Stomach smooth muscle (tissue), 2 donors: ENCODE data around the gene CPNE8.

ENCODE experiments used
- H3K27ac ChIP-seq: one replicate; pipeline ENCODE4 v1.7.0; 2013; ENCODE audit warnings: mild to moderate bottlenecking, low read length, inconsistent platforms
- H3K27me3 ChIP-seq, 2 donors: one replicate each; pipeline ENCODE4 v1.7.0; 2013; ENCODE audit warnings: low read length in 2 of 2; ENCODE audit not compliant: insufficient read depth in 2 of 2, control insufficient read depth in 1 of 2
- H3K36me3 ChIP-seq, 2 donors: one replicate each; pipeline ENCODE4 v1.7.0; 2013; ENCODE audit warnings: low read length in 2 of 2; ENCODE audit not compliant: control insufficient read depth in 2 of 2, insufficient read depth in 2 of 2
- H3K4me1 ChIP-seq: one replicate; pipeline ENCODE4 v1.7.0; 2013; ENCODE audit warnings: low read length; ENCODE audit not compliant: control insufficient read depth, insufficient read depth
- H3K4me3 ChIP-seq, 2 donors: one replicate each; pipeline ENCODE4 v1.7.0; 2013; ENCODE audit warnings: low read length in 2 of 2
- H3K9ac ChIP-seq, 2 donors: one replicate each; pipeline ENCODE4 v1.7.0; 2013; ENCODE audit warnings: low read length in 2 of 2, mild to moderate bottlenecking in 1 of 2
- H3K9me3 ChIP-seq, 2 donors: one replicate each; pipeline ENCODE4 v1.7.0; 2013; ENCODE audit warnings: low read length in 2 of 2; ENCODE audit not compliant: control insufficient read depth in 2 of 2
- donor health status: healthy.
- donor health status: Pancreatic carcinoma.

The CPNE8 gene

GRCh38 chr12:38878333-38878705 is 27.1 kb downstream of the CPNE8 start:
- Histone ChIP-seq H3K9ac (no peak overlapping the region), H3K36me3 (no peaks in the 10 kb centered on the region), H3K27ac (no peak overlapping the region), H3K4me1 (no peaks in the 10 kb centered on the region), H3K9me3 (peaks cover 0 to 4% of the 10 kb centered on the region in 2 donors), H3K4me3 (no peak overlapping the region), H3K27me3 (no peaks in the 10 kb centered on the region)

DNA sequence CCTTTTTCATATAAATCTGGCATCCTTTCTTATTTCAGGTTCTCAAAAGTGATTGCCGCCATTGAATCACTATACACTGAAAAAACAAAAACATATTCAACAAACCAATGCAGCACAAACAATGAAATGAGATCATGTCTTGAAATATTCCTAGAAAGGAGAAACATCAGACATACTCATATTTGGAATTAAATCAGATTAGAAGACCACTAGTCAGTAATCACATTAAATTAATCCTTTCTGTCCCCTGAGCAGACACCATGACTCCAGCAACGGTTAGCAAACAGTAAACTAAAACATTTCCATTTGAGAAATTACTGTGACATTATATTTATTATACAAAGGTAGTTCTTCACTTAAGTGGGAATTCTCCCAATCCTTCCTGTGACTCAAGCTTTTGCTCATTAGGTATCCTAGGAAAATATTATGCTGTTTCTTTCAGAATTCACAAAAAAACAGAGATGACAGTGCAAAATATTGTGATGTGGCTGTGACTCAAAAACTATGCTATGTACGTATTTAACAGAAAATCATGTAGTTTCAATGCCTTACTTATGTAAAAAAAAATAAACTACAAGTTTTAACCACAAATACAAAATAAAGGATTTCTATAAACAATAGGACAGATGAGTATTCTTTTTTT is 29.7 kb downstream of the CPNE8 start:
- no peaks in the 10 kb centered on the region for H3K36me3 ChIP-seq
- H3K9ac ChIP-seq = no peak overlapping the region
- H3K4me3 ChIP-seq = no peak overlapping the region
- H3K4me1 ChIP-seq = no peaks in the 10 kb centered on the region
- no peak overlapping the region for H3K27ac ChIP-seq
- no peaks in the 10 kb centered on the region for H3K9me3 ChIP-seq
- H3K27me3 ChIP-seq = no peaks in the 10 kb centered on the region

DNA sequence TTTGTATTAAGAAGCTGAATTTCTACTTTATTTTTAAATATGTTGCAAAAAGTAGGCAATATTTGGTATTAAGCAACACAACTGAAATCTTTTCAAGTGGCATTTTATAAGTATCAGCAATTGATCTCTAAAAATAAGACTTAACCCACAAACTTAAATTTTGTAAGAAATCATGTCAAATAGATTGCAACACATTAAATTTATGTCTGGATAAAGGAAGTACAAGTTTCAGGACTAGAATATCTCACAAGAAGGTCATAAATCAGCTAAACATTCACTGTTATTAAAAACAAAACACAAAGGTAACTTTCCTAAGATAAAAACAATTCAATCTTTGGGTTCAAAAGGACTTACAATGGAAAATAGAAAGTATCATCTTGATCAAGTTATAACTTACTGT is 32.8 kb downstream of the CPNE8 start:
- Histone ChIP-seq H3K27me3 (no peaks in the 10 kb centered on the region), H3K4me3 (no peak overlapping the region), H3K9me3 (no peaks in the 10 kb centered on the region), H3K36me3 (no peaks in the 10 kb centered on the region), H3K4me1 (no peaks in the 10 kb centered on the region), H3K9ac (no peak overlapping the region), H3K27ac (no peak overlapping the region)

- no peaks in the 10 kb centered on the region for H3K9me3 ChIP-seq
- H3K4me3 ChIP-seq = no peak overlapping the region
- H3K27me3 ChIP-seq = no peaks in the 10 kb centered on the region
- H3K36me3 ChIP-seq = no peaks in the 10 kb centered on the region
- H3K9ac ChIP-seq = no peak overlapping the region
- no peaks in the 10 kb centered on the region for H3K4me1 ChIP-seq
- H3K27ac ChIP-seq = no peak overlapping the region
Observed at GRCh38 chr12:38872156-38872555, 33.2 kb downstream of the CPNE8 start.

DNA sequence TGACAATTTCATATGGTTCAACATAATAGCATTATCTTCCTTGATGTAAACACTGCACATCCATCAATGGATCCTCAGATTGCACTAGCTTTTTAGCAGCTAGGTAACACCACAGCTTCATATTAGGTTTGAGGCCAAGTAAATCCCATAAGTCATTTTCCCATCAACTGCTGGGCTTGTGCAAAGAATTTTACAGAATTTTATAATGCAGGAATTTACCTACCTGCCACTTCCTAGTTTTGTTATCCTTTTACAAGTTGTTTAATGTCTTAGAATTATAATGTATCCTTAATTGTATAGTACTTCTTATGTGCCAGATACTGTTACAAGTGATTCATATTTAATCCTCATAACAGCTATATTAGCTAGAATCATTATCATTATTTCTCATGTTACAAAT is 36.4 kb downstream of the CPNE8 start:
- H3K9ac ChIP-seq = no peak overlapping the region
- H3K27ac ChIP-seq = no peak overlapping the region
- no peaks in the 10 kb centered on the region for H3K9me3 ChIP-seq
- no peaks in the 10 kb centered on the region for H3K27me3 ChIP-seq
- H3K4me1 ChIP-seq = no peaks in the 10 kb centered on the region
- no peak overlapping the region for H3K4me3 ChIP-seq
- H3K36me3 ChIP-seq = no peaks in the 10 kb centered on the region

DNA sequence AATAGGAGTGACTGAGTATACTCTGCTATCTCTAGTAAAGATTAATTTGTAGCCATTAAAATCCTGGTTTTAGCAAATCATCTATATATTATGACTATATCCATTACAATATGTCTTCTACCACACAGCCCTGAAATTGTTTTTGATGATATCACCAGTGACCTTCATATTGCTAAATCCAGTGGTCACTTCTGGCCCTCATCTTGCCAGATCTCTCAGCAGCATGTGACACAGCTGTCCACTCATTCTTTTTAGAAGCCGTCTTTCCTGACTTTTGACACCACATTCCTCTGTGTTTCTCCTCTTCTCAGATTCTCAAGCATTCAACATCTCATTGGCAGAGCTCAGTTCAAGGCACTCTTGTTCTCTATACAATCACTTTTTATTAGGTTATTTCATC is 54.9 kb downstream of the CPNE8 start:
- H3K9me3 ChIP-seq = no peaks in the 10 kb centered on the region
- H3K36me3 ChIP-seq = no peaks in the 10 kb centered on the region
- H3K4me3 ChIP-seq = no peak overlapping the region
- no peaks in the 10 kb centered on the region for H3K4me1 ChIP-seq
- H3K27ac ChIP-seq = no peak overlapping the region
- no peaks in the 10 kb centered on the region for H3K27me3 ChIP-seq
- H3K9ac ChIP-seq = no peak overlapping the region

GRCh38 chr12:38847247-38847646 is 58.1 kb downstream of the CPNE8 start:
- H3K4me3 ChIP-seq = no peak overlapping the region
- H3K27me3 ChIP-seq = no peaks in the 10 kb centered on the region
- H3K36me3 ChIP-seq = no peaks in the 10 kb centered on the region
- H3K4me1 ChIP-seq = no peaks in the 10 kb centered on the region
- no peak overlapping the region for H3K9ac ChIP-seq
- no peaks in the 10 kb centered on the region for H3K9me3 ChIP-seq
- H3K27ac ChIP-seq = no peak overlapping the region

GRCh38 chr12:38844267-38844666 is 61.1 kb downstream of the CPNE8 start:
- Histone ChIP-seq H3K27me3 (no peaks in the 10 kb centered on the region), H3K36me3 (no peaks in the 10 kb centered on the region)

GRCh38 chr12:38838056-38838850 is 67.1 kb downstream of the CPNE8 start:
- Histone ChIP-seq H3K27ac (no peak overlapping the region), H3K27me3 (no peaks in the 10 kb centered on the region), H3K36me3 (no peaks in the 10 kb centered on the region)

More at GRCh38 chr12:38844267-38844666, 61.1 kb downstream of the CPNE8 start:
- H3K9ac ChIP-seq = no peak overlapping the region
- H3K9me3 ChIP-seq = no peaks in the 10 kb centered on the region
- H3K4me3 ChIP-seq = no peak overlapping the region
- H3K4me1 ChIP-seq = no peaks in the 10 kb centered on the region
- no peak overlapping the region for H3K27ac ChIP-seq

DNA sequence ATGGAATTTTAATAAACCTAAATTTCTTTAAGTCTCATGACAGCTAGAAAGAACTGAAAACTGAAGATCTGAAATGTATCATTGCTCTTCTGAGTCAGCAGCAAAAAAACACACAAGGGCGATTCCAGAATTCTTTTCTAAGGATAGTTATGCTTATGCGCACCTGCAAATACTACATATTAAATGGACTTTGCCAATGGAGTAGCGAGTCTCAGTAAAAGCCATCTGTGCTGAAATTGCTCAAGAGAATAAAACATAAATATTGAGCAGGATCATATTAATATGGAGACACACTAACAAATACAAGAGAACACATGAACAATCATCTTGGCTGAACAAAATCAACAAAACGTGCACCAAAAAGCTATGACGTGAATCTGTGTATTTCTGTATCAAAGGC is 73.7 kb downstream of the CPNE8 start:
- Histone ChIP-seq H3K9ac (no peak overlapping the region), H3K4me3 (no peak overlapping the region), H3K27ac (no peak overlapping the region), H3K9me3 (no peaks in the 10 kb centered on the region), H3K36me3 (no peaks in the 10 kb centered on the region), H3K27me3 (no peaks in the 10 kb centered on the region), H3K4me1 (no peaks in the 10 kb centered on the region)

More at GRCh38 chr12:38838056-38838850, 67.1 kb downstream of the CPNE8 start:
- H3K4me3 ChIP-seq = no peak overlapping the region
- H3K9ac ChIP-seq = no peak overlapping the region
- H3K4me1 ChIP-seq = no peaks in the 10 kb centered on the region
- no peaks in the 10 kb centered on the region for H3K9me3 ChIP-seq

- Histone ChIP-seq H3K27me3 (no peaks in the 10 kb centered on the region), H3K9ac (no peak overlapping the region), H3K36me3 (no peaks in the 10 kb centered on the region), H3K27ac (no peak overlapping the region), H3K4me3 (no peak overlapping the region), H3K9me3 (no peaks in the 10 kb centered on the region), H3K4me1 (no peaks in the 10 kb centered on the region)
Observed at GRCh38 chr12:38825006-38825405, 80.4 kb downstream of the CPNE8 start.
